BJ (cell line): ENCODE data around the gene CGRRF1. TPM values are rescaled to one million over a fixed set of nuclear protein-coding genes. Genes with fewer than 3 reads are reported as not detected.

Experiments
- CTCF ChIA-PET: fragments of 350-600 bp; formaldehyde crosslinking; extraction: SDS; loops from one replicate; lab custom pipeline; 2021; ENCODE audit warnings: antibody characterized with exemption, inconsistent platforms; lab: Yijun Ruan, JAX
- POLR2A ChIA-PET: fragments of 300-600 bp; sonication (Branson Sonifier 250); formaldehyde crosslinking; extraction: SDS; loops from one replicate; lab custom pipeline; 2021; ENCODE audit warnings: antibody characterized with exemption; lab: Charles Lee
- DNase-seq: peaks from one replicate; pipeline ENCODE4 v3.0.0-alpha.2; 2011; ENCODE audit warnings: low read depth
- H3K27me3 ChIP-seq: 2 replicates; pipeline ENCODE4 v1.6.0; 2011; ENCODE audit warnings: low read length; ENCODE audit not compliant: control insufficient read depth, insufficient read depth
- H3K36me3 ChIP-seq: 2 replicates; pipeline ENCODE4 v1.5.1; 2011; ENCODE audit warnings: low read length; ENCODE audit not compliant: control insufficient read depth, insufficient read depth
- H3K4me3 ChIP-seq: 2 replicates; pipeline ENCODE4 v1.5.1; 2011; ENCODE audit warnings: low read depth, mild to moderate bottlenecking, control low read depth, low read length
- CTCF ChIP-seq: IDR thresholded peaks from 2 replicates; pipeline ENCODE4 v1.5.1; 2011; ENCODE audit warnings: low read depth, mild to moderate bottlenecking, control low read depth, inconsistent platforms, low read length, moderate library complexity; ENCODE audit not compliant: insufficient read depth
- polyA plus RNA-seq: library from polyadenylated mRNA; depleted of rRNA; stranded (reverse); fragments of >200 nt; gene quantifications from 2 replicates; pipeline ENCODE4 v1.2.3, GENCODE V29; 2011

Gene CGRRF1
- polyA plus RNA-seq, 1 experiment: 7.5 TPM

- Histone ChIP-seq H3K27me3 (no peaks in the 10 kb centered on the region), H3K36me3 (peaks cover 1% of the 10 kb centered on the region; the same call in 1 of the 2 replicates), H3K4me3 (no peak overlapping the region)
- TF ChIP-seq CTCF: no peak
- ChIA-PET CTCF (interaction anchor here (1.0 kb wide), 1 partner anchor 12 kb away, joined by 4 read pairs; no protein-coding TSS in a partner anchor), POLR2A (no interaction called here)
- peak; percentile 8 for DNase-seq
These were observed 20.1 kb downstream of the CGRRF1 start for GRCh38 chr14:54529811-54530210.

- peaks cover 1% of the 10 kb centered on the region; the same call in 1 of the 2 replicates for H3K36me3 ChIP-seq
- ChIA-PET POLR2A (no interaction called here), CTCF (no interaction called here)
- TF ChIP-seq CTCF: no peak
- H3K27me3 ChIP-seq: no peaks in the 10 kb centered on the region
- no peak for DNase-seq
- no peak overlapping the region for H3K4me3 ChIP-seq
These were observed 22.7 kb downstream of the CGRRF1 start for GRCh38 chr14:54532111-54533012.

GRCh38 chr14:54533100-54533499, 23.4 kb downstream of the CGRRF1 start:
- H3K4me3 ChIP-seq: no peak overlapping the region
- no peaks in the 10 kb centered on the region for H3K27me3 ChIP-seq
- CTCF ChIA-PET: no interaction called here
- no peak for DNase-seq
- POLR2A ChIA-PET: no interaction called here
- peaks cover 1% of the 10 kb centered on the region; the same call in 1 of the 2 replicates for H3K36me3 ChIP-seq
- no peak for TF ChIP-seq CTCF

- no peak for DNase-seq
- H3K36me3 ChIP-seq: peaks cover 2% of the 10 kb centered on the region; the same call in 1 of the 2 replicates
- H3K27me3 ChIP-seq: no peaks in the 10 kb centered on the region
- ChIA-PET POLR2A (no interaction called here), CTCF (no interaction called here)
- no peak overlapping the region for H3K4me3 ChIP-seq
- no peak for TF ChIP-seq CTCF
These were observed 25.4 kb downstream of the CGRRF1 start for GRCh38 chr14:54535126-54535525.

GRCh38 chr14:54535646-54536045, 25.9 kb downstream of the CGRRF1 start:
- ChIA-PET POLR2A (no interaction called here), CTCF (no interaction called here)
- DNase-seq: no peak
- Histone ChIP-seq H3K27me3 (no peaks in the 10 kb centered on the region), H3K36me3 (peaks cover 2% of the 10 kb centered on the region; the same call in 1 of the 2 replicates), H3K4me3 (no peak overlapping the region)
- no peak for TF ChIP-seq CTCF
